Colonic mucosa (tissue), 4 donors: ENCODE data around the gene PDPR. TPM values are rescaled to one million over a fixed set of nuclear protein-coding genes. Genes with fewer than 3 reads are reported as not detected.
"Not testable (repeated sequence)": the region's sequence is repeated elsewhere in the genome, so short reads cannot be mapped to it uniquely, and the experiment has no call there.

Experiments used
- DNase-seq: peaks from one replicate; pipeline ENCODE4 v3.0.0-alpha.2; 2020
- H3K27ac ChIP-seq: fragments of 200-600 bp; one replicate; pipeline ENCODE4 v1.8.0; 2021
- H3K27me3 ChIP-seq: fragments of 200-600 bp; one replicate; pipeline ENCODE4 v1.8.0; 2021
- H3K36me3 ChIP-seq: fragments of 200-600 bp; one replicate; pipeline ENCODE4 v1.8.0; 2021
- H3K4me1 ChIP-seq: fragments of 200-600 bp; one replicate; pipeline ENCODE4 v1.8.0; 2021; ENCODE audit warnings: mild to moderate bottlenecking
- H3K4me3 ChIP-seq: fragments of 200-600 bp; one replicate; pipeline ENCODE4 v1.8.0; 2021
- H3K9ac ChIP-seq, 2 donors: one replicate each; pipeline ENCODE4 v1.7.0; 2013; ENCODE audit warnings: control low read depth in 2 of 2, low read depth in 2 of 2, low read length in 2 of 2
- H3K9me3 ChIP-seq: fragments of 200-600 bp; one replicate; pipeline ENCODE4 v1.8.0; 2021
- intact Hi-C: fragments of 100-400 bp; cut with DNase I; formaldehyde crosslinking; loops from one replicate; pipeline ENCODE4 v1.14.1; 2022
- total RNA-seq, 2 donors: library from RNA; stranded (reverse); fragmentation: NEBNext Ultra II Directional in 1 of 2; extraction: Animal tissue kit (Norgen Biotek cat#: 25700) in 1 of 2; gene quantifications; one replicate each; pipeline ENCODE4 v1.2.1, GENCODE V29; 2021
- TF ChIP-seq, protein P1 (sequence below): fragments of 200-600 bp; IDR thresholded peaks from one replicate; pipeline ENCODE4 v1.8.0; 2022; ENCODE audit warnings: antibody characterized with exemption, mild to moderate bottlenecking
- donor health status: healthy.
- donor health status: DM: no; HTN: no; CAD: no.
- donor health status: DM: no; HTN: no; CAD: no.

The PDPR gene
- total RNA-seq, 2 donors from 2014 or later, result 13.7 to 18.9 TPM

DNA sequence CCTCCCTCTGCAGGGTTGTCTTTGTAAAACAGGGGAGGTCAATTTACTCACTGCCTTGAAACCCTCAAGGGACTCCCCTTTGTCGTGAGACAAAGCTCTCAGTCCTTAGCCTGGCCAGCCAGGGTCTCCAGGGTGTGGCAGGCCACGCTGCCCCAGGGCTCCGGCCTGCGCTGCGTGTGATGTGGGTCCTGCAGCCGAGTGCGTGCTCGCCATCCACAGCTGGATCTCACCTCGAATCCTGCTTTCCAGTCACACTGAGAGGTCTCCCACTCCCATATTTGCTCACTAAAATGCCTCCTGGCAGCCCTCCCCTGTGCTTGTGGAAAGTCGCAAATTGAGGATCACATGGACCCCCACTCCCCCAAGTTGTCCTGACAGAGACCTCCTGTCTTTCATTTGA, 49.5 kb downstream of the PDPR start:
- H3K9me3 ChIP-seq, result no peaks in the 10 kb centered on the region
- no peak overlapping the region for H3K9ac ChIP-seq
- no peak for DNase-seq
- H3K36me3 ChIP-seq, result peaks cover 6% of the 10 kb centered on the region
- no peak overlapping the region for H3K4me3 ChIP-seq
- H3K27me3 ChIP-seq, result no peaks in the 10 kb centered on the region
- intact Hi-C loops, result loop anchor here (10.0 kb wide), 1 partner anchor 91 kb away; the partner anchor contains the start of gene EXOSC6
- peaks cover 6% of the 10 kb centered on the region for H3K4me1 ChIP-seq
- TF ChIP-seq, protein P1, sequence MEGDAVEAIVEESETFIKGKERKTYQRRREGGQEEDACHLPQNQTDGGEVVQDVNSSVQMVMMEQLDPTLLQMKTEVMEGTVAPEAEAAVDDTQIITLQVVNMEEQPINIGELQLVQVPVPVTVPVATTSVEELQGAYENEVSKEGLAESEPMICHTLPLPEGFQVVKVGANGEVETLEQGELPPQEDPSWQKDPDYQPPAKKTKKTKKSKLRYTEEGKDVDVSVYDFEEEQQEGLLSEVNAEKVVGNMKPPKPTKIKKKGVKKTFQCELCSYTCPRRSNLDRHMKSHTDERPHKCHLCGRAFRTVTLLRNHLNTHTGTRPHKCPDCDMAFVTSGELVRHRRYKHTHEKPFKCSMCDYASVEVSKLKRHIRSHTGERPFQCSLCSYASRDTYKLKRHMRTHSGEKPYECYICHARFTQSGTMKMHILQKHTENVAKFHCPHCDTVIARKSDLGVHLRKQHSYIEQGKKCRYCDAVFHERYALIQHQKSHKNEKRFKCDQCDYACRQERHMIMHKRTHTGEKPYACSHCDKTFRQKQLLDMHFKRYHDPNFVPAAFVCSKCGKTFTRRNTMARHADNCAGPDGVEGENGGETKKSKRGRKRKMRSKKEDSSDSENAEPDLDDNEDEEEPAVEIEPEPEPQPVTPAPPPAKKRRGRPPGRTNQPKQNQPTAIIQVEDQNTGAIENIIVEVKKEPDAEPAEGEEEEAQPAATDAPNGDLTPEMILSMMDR, result no peak
- no peak overlapping the region for H3K27ac ChIP-seq

DNA sequence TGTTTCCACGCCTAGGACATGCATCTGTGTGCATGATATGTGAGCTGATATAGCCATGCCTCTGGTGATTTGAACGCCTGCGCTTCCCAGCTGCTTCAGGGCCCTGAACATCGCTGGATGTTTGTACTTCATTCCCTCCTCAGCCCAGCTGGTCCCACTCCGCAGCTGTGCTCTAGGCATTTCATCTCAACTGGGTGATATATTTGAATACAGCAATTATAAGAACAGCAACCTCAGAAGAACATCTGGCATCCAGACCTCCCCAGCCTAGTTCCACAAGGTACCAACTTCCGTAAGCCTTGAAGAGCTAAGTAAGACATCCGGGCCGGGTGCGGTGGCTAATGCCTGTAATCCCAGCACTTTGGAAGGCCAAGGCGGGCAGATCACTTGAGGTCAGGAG, 52.6 kb downstream of the PDPR start:
- H3K9me3 ChIP-seq, H3K9ac ChIP-seq, DNase-seq, H3K4me1 ChIP-seq, H3K4me3 ChIP-seq, H3K27me3 ChIP-seq, H3K27ac ChIP-seq, H3K36me3 ChIP-seq: not testable (repeated sequence)
- intact Hi-C loops, result loop anchor here (10.0 kb wide), 1 partner anchor 88 kb away; the partner anchor contains the start of gene EXOSC6

DNA sequence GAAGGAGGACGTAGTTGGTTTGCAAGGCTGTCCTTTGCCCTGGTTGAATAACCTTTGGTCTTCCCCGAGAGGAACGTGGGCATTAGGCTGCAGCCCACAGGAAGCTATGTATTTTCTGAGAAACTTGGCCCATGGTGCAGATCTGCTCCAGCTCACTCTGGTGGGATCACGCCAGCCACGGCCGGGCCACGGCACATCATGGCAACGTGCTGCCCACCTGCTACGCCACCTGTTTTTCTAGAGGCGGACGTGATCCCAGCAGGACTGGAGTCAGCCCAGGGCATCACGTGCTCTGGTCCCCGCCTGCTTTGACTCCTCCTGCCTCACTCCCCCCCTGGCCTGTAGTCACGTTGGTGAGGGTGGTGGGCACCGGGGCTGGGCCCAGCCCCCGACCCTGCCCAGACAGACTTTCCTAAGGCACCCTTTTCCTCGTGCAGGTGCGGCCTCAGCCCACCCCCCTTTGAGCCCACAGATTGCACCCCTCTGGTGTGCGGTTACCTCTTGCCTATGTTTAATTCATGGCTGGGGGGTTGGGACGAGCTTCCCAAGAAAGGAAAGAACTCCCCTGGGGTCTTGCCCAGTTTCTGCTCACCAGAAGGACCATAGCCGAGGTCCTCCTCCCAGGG, 59.2 kb downstream of the PDPR start, which contains the start of gene CLEC18C:
Gene CLEC18C, plus strand, starts transcription at position 576 of the 626 bp plus-strand sequence. CDS start 492 bp downstream, outside the sequence.
- H3K9me3 ChIP-seq, H3K4me1 ChIP-seq, DNase-seq, H3K36me3 ChIP-seq, H3K4me3 ChIP-seq, H3K27ac ChIP-seq, H3K27me3 ChIP-seq, intact Hi-C loops, H3K9ac ChIP-seq: not testable (repeated sequence)

DNA sequence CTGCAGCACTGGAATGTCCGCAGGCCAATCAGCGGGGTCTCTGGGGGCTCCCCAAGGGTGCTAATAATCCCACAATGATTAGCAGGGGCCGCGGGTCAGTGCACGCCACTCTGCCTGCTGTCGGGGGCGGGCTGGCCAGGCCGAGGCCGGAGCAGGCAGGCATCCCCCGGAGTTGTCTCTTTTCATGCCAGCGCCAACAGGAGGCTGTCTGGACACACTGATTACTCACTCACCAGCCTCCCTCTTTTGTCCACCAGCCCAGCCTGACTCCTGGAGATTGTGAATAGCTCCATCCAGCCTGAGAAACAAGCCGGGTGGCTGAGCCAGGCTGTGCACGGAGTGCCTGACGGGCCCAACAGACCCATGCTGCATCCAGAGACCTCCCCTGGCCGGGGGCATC, 59.8 kb downstream of the PDPR start:
- intact Hi-C loops, H3K27me3 ChIP-seq, DNase-seq, H3K27ac ChIP-seq, H3K4me1 ChIP-seq, H3K9me3 ChIP-seq, H3K9ac ChIP-seq, H3K36me3 ChIP-seq, H3K4me3 ChIP-seq: not testable (repeated sequence)

DNA sequence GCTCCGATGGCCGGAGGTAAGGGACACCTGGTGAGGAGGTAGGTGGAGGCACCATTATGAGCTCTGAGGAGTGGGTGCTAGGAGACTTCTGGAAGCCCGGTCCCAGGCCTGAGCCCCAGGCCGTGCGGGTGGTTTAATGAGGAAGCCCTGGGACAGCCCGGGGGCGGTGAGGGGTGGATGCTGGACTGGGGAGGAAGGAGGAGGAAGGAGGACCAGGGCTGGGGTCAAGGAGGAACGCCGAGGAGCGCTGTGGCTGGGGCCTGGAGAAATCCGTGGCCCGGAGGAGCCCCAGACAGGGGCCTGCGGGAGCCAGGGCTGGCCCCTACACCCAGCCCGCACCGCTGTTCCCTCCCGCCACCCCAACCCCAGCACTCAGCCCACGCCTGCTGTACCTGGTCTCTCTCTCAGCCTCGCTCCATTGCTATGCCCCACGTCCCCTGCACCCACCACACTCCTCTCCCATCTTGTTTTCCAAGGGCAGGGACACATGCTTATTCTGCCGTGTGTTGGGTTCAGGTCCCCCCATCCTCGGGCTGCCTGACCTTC, 60.3 kb downstream of the PDPR start:
- intact Hi-C loops, H3K4me3 ChIP-seq, H3K27me3 ChIP-seq, H3K27ac ChIP-seq, H3K9ac ChIP-seq, H3K9me3 ChIP-seq, H3K36me3 ChIP-seq, DNase-seq, H3K4me1 ChIP-seq: not testable (repeated sequence)

DNA sequence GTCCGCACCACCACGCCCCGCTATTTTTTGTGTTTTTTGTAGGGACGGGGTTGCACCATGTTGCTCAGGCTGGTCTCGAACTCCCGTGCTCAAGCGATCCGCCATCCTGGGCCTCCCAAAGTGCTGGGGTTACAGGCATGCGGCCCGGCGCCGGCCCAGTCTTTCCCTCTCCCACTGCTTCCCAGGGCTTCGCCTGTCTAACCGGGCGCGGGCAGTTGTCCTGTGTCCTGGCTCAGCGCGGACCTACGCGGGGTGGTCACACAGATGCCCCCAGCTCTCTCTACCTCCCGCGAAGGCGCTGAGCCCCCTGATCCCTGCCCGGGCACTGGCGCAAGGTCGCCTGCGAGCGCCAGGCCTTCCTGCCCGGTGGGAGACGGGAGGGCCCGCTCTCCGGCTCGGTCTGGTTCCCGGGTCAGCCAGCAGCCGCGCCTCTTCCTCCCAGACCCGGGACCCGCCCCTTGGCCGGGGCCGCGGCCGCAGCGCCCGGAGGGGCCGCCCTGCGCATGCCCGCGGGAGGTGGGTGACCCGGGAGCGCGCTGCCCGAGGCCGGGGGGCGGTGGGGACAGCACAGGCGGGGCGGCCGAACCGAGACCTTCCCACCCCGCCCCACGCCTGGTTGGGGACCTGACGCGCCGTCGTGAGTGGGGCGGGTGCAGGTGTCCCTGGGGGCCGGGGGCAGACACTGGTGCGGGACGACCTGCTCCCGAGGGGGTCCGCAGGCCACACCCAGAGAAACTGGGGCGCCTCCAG, 73.9 kb downstream of the PDPR start:
- intact Hi-C loops, H3K27me3 ChIP-seq, H3K36me3 ChIP-seq, H3K4me1 ChIP-seq, H3K4me3 ChIP-seq, H3K9me3 ChIP-seq, H3K27ac ChIP-seq, H3K9ac ChIP-seq: not testable (repeated sequence)
- DNase-seq, result peak; percentile 34

DNA sequence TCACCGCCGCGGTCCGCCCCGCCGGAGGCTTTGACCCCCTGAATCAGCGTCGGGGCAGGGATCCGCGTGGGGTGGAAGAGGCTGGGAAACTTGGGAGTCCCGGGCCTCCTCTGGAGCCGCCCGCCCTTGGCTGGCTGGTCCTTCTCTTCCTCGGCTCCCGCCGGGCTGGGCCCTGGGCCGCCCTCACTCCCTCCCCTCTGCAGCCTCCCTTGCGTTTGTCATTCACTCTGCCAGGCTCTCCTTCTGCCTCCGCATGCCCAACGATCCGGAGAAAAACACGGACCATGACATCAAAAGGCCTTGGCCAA, 74.4 kb downstream of the PDPR start:
- H3K4me1 ChIP-seq, H3K4me3 ChIP-seq, H3K36me3 ChIP-seq, DNase-seq, H3K27ac ChIP-seq, intact Hi-C loops, H3K9ac ChIP-seq, H3K9me3 ChIP-seq, H3K27me3 ChIP-seq: not testable (repeated sequence)

DNA sequence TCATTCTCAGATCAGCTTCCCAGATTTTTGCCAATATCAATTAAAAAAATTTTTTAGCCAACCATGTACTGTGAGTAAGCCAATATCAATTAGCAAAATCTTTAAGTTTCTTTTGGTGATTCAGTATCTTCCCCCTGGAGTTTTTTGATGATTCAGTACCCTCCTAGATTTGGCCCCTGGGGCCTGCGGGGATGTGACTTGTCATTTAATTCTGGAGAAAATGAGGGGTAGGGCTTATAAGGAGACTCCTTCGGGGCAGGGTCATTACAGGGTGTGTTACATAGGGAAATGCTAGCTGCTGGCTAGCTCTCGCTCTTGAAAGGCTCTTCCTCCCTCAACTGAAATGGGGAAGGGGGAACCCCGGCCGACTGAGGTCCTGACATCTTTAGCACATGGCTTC, 76.4 kb downstream of the PDPR start:
- intact Hi-C loops, DNase-seq, H3K4me1 ChIP-seq, H3K9me3 ChIP-seq, H3K9ac ChIP-seq, H3K27me3 ChIP-seq, H3K27ac ChIP-seq, H3K4me3 ChIP-seq, H3K36me3 ChIP-seq: not testable (repeated sequence)

DNA sequence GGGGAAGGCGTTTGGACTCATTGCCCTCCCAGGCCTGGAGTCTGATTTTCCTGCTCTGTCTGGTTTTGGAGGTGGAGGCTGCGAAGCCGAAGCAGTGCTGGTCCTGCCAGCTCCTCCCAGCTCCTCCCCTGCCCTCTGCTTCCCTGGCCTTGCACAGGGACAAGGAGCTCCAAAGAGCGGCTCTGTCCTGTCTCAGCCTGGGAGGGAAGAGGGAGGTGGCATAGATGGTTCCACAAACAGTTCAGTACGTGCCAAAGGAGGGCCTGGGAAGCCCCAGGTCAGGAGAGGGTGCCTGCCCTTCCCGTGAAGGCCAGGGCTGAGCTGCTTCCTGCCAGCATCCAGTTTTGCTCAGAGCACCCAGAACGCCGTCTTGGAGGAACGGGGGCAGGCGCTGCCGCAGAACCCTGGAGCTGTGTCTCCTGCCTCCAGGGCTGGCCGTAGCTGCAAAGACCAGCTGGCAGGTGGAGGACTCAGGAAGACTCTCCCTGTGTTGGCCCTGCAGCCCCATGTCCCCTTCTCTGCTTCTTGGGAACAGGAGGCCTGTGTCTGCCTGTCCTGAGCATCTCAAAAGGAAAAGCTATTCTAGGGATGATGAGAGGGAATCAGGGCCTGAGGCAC, 82.7 kb downstream of the PDPR start:
- H3K4me3 ChIP-seq, intact Hi-C loops, H3K27me3 ChIP-seq, H3K27ac ChIP-seq, H3K9me3 ChIP-seq, H3K9ac ChIP-seq, H3K36me3 ChIP-seq, H3K4me1 ChIP-seq, DNase-seq: not testable (repeated sequence)

DNA sequence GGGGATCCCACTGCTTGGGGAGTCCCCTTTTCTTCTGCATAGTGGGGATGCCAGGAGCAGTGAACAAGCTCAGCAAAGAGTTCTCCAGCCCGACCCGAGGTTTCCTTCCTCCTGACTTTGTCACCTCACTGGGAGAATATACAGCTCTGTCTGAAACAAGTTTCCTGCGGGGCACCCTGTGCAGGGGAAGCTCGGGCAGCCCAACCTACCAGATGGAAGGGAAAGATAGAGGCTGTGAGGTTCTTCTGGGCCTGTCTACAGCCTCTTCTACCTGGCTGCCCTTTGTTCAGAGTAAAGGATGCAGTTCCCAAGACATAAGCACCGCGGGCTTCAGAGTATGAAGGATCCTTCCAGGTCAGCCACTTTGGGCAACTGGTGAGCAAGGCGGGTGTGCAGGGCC, 83.5 kb downstream of the PDPR start:
- DNase-seq, H3K27me3 ChIP-seq, H3K4me1 ChIP-seq, H3K9ac ChIP-seq, H3K4me3 ChIP-seq, H3K36me3 ChIP-seq, H3K27ac ChIP-seq, H3K9me3 ChIP-seq, intact Hi-C loops: not testable (repeated sequence)

DNA sequence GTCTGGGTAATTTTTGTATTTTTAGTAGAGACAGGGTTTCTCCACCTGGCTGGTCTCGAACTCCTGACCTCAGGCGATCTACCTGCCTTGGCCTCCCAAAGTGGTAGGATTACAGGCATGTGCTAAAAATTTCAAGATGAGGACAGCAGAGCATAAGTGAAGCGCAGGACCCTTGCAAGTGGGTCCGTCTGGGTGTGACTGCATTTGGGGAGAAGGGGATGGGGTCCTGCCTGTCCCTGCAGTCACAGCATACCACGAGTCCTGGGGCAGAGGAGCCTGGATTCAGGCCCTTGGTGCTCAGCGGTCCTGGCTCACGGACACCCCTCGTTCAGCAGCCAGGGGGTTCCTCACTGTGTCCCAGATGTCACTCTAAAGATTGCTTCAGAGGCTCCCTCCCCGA, 84.1 kb downstream of the PDPR start:
- H3K4me3 ChIP-seq, H3K4me1 ChIP-seq, H3K9ac ChIP-seq, H3K27me3 ChIP-seq, H3K27ac ChIP-seq, DNase-seq, H3K9me3 ChIP-seq, intact Hi-C loops, H3K36me3 ChIP-seq: not testable (repeated sequence)

DNA sequence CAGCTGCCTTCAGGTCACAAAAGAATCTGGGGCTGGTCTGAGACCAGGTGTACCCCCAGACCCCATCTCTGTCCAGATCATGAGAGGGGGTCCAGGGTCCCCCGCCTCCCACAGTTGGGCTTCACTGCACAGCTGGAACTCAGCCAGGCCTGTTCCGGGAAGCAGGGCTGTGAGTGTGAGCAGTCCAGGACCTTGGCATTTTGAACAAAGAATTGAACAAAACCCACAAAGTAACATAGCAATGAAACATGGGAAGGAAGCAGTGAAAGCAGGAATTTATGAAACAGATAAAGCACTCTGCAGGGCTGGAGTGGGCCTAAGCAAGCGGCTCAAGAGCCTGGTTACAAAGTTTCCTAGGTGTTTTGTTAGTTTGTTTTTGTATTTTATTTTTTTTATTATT, 84.5 kb downstream of the PDPR start:
- H3K27ac ChIP-seq, H3K27me3 ChIP-seq, H3K4me3 ChIP-seq, intact Hi-C loops, H3K36me3 ChIP-seq, DNase-seq, H3K4me1 ChIP-seq, H3K9ac ChIP-seq, H3K9me3 ChIP-seq: not testable (repeated sequence)
